ENCODE measurements around the gene MALSU1.

- no peak for TF ChIP-seq CTCF (IDR thresholded peaks at IDR 0.05; ENCODE audit: poor library complexity)
- no peak for TF ChIP-seq EZH2 (IDR thresholded peaks at IDR 0.05; ENCODE audit: borderline replicate concordance)
- TF ChIP-seq EZH2phosphoT487 (IDR thresholded peaks at IDR 0.05; ENCODE audit: low read depth, severe bottlenecking, unreplicated experiment) = no peak
Measured at GRCh38 chr7:23268746-23269145, 30.4 kb upstream of the MALSU1 start.

All from hepatocyte (in vitro differentiated cells).